HepG2 (cell line): ENCODE measurements around the gene SRRM1. TPM values are rescaled to one million over a fixed set of nuclear protein-coding genes. Genes with fewer than 3 reads are reported as not detected.

Source experiments
- ATAC-seq: fragments of 200-7000 bp; cut with Tn5 transposase; 3 replicates; pipeline ENCODE4 v1.9.1; 2020; ENCODE audit warnings: mild to moderate bottlenecking, moderate library complexity
- BruUV-seq: library from RNA; stranded (reverse); fragments of 400-500 nt; replicated peaks from 2 replicates; lab custom pipeline; 2021; lab: Mats Ljungman, UMichigan
- CTCF ChIA-PET: fragments of 300-600 bp; formaldehyde crosslinking; extraction: SDS; loops from one replicate; lab custom pipeline; 2021; ENCODE audit warnings: low total read pairs, inconsistent platforms, low intra/inter-chr PET ratio; lab: Yijun Ruan, JAX
- POLR2A ChIA-PET: fragments of 350-600 bp; sonication (Branson Sonifier 250); formaldehyde crosslinking; loops from one replicate; lab custom pipeline; 2020; ENCODE audit warnings: antibody characterized with exemption, inconsistent platforms; lab: Yijun Ruan, JAX
- DNase-seq: peaks from one replicate; pipeline ENCODE4 v3.0.0-alpha.2; 2015; ENCODE audit warnings: low spot score
- FAIRE-seq: peaks from 3 replicates; lab custom pipeline; 2011; peaks lifted over from hg19 to GRCh38; lab: Jason Lieb, UNC
- H2AFZ ChIP-seq: one replicate; pipeline ENCODE4 v1.6.1; 2011; ENCODE audit warnings: low read length, inconsistent platforms
- H3K27ac ChIP-seq: fragments of 300-600 bp; 3 replicates; pipeline ENCODE4 v1.8.0; 2011; ENCODE audit warnings: mixed run types, mild to moderate bottlenecking, mixed read lengths, low read length, inconsistent platforms; ENCODE audit not compliant: insufficient read depth; ENCODE audit errors: extremely low read length
- H3K27me3 ChIP-seq, 2 experiments: fragments of 200-600 bp in 1 of 2; 2 replicates in 1 of 2; 3 replicates in 1 of 2; pipeline versions ENCODE4 v1.6.0 to v1.8.0; 2011; ENCODE audit warnings: low read length in 2 of 2, mild to moderate bottlenecking in 2 of 2, moderate library complexity in 2 of 2, inconsistent platforms in 1 of 2; ENCODE audit not compliant: insufficient read depth in 2 of 2, control insufficient read depth in 1 of 2
- H3K36me3 ChIP-seq, 2 experiments: fragments of 200-600 bp in 1 of 2; replicated peaks in 1 of 2; 2 replicates in 1 of 2; 3 replicates in 1 of 2; pipeline versions ENCODE4 v1.5.1 to v1.8.0; 2011; ENCODE audit warnings: low read length in 2 of 2, inconsistent platforms in 1 of 2; ENCODE audit not compliant: insufficient read depth in 2 of 2, control insufficient read depth in 1 of 2
- H3K4me1 ChIP-seq: 2 replicates; pipeline ENCODE4 v1.5.1; 2012; ENCODE audit warnings: low read length, inconsistent platforms; ENCODE audit not compliant: insufficient read depth
- H3K4me2 ChIP-seq: 2 replicates; pipeline ENCODE4 v1.6.0; 2011; ENCODE audit warnings: low read depth, low read length, inconsistent platforms
- H3K4me3 ChIP-seq, 3 experiments: fragments of 200-600 bp in 1 of 3; sonication (generic), shearing (Covaris generic) in 1 of 3; replicated peaks in 1 of 3; 2 replicates each; pipeline ENCODE4 v1.5.1; 2011 to 2016; ENCODE audit warnings: low read length in 3 of 3, inconsistent platforms in 2 of 3, low read depth in 2 of 3, mild to moderate bottlenecking in 2 of 3, control low read depth in 1 of 3, mixed read lengths in 1 of 3; ENCODE audit not compliant: insufficient read depth in 1 of 3
- H3K79me2 ChIP-seq: one replicate; pipeline ENCODE4 v1.6.1; 2011; ENCODE audit warnings: low read length, inconsistent platforms; ENCODE audit not compliant: insufficient read depth
- H3K9ac ChIP-seq: 2 replicates; pipeline ENCODE4 v1.6.0; 2011; ENCODE audit warnings: mild to moderate bottlenecking, low read depth, low read length, inconsistent platforms; ENCODE audit not compliant: insufficient read depth
- H3K9me3 ChIP-seq: 2 replicates; pipeline ENCODE4 v1.5.1; 2012; ENCODE audit warnings: mild to moderate bottlenecking, low read length
- H4K20me1 ChIP-seq: 2 replicates; pipeline ENCODE4 v1.6.0; 2011; ENCODE audit warnings: inconsistent platforms, mild to moderate bottlenecking, low read length, moderate library complexity; ENCODE audit not compliant: insufficient read depth
- ISX ChIP-seq: sonication (generic); formaldehyde crosslinking; conservative IDR thresholded peaks from 2 replicates; pipeline ENCODE4 v1.5.0; 2020; ENCODE audit warnings: missing genetic modification reagents
- NFYB ChIP-seq: sonication (generic); formaldehyde crosslinking; IDR thresholded peaks from 2 replicates; pipeline ENCODE4 v1.4.0; 2020; ENCODE audit warnings: missing genetic modification reagents
- TCF7L2 ChIP-seq: IDR thresholded peaks from 2 replicates; pipeline ENCODE4 v1.6.1; 2011; ENCODE audit warnings: mild to moderate bottlenecking, low read depth, low read length, moderate library complexity
- YY1 ChIP-seq: IDR thresholded peaks from 2 replicates; pipeline ENCODE4 v1.6.1; 2011; ENCODE audit warnings: low read length, low read depth, moderate library complexity, mild to moderate bottlenecking; ENCODE audit not compliant: insufficient read depth, insufficient replicate concordance
- ZEB1 ChIP-seq: IDR thresholded peaks from 2 replicates; pipeline ENCODE4 v1.6.1; 2012; ENCODE audit warnings: mild to moderate bottlenecking, low read depth, inconsistent platforms; ENCODE audit not compliant: insufficient replicate concordance
- ZNF143 ChIP-seq: sonication (generic); formaldehyde crosslinking; IDR thresholded peaks from 2 replicates; pipeline ENCODE4 v1.4.0; 2020; ENCODE audit warnings: missing genetic modification reagents
- ZNF230 ChIP-seq: sonication (generic); formaldehyde crosslinking; IDR thresholded peaks from 2 replicates; pipeline ENCODE4 v1.4.0; 2020; ENCODE audit warnings: mild to moderate bottlenecking, missing genetic modification reagents
- ZNF24 ChIP-seq: fragments of 450-650 bp; IDR thresholded peaks from 2 replicates; pipeline ENCODE4 v1.6.1; 2017; ENCODE audit warnings: antibody characterized with exemption, mild to moderate bottlenecking
- ZNF501 ChIP-seq: sonication (generic); formaldehyde crosslinking; IDR thresholded peaks from 2 replicates; pipeline ENCODE4 v1.5.1; 2020; ENCODE audit warnings: mild to moderate bottlenecking, moderate library complexity, missing genetic modification reagents
- ZNF556 ChIP-seq: sonication (generic); formaldehyde crosslinking; IDR thresholded peaks from 2 replicates; pipeline ENCODE4 v1.4.0; 2020; ENCODE audit warnings: mild to moderate bottlenecking, missing genetic modification reagents, borderline replicate concordance
- WGBS: methylation state at CpG from one replicate; pipeline ENCODE4 v1.1.6; 2017; ENCODE audit warnings: low lambda C conversion rate; 5-methylcytosine and 5-hydroxymethylcytosine counted together
- in situ Hi-C: cut with HindIII; loops from 2 replicates; pipeline ENCODE4 v1.10.0; 2017; ENCODE audit warnings: low pct_unique_long_range_greater_than_20kb; ENCODE audit not compliant: extremely low pct_ligation_motif_present
- intact Hi-C: fragments of 100-400 bp; cut with micrococcal nuclease; formaldehyde crosslinking; loops from one replicate; pipeline ENCODE4 v1.10.0; 2022; ENCODE audit not compliant: unreplicated experiment
- polyA plus RNA-seq, 8 experiments: library from polyadenylated mRNA; depleted of rRNA in 3 of 8; stranded (reverse) in 7 of 8; unstranded in 1 of 8; fragments of >200 nt; fragmentation: Illumina TruSeq in 4 of 8; extraction: Trizol in 4 of 8; gene quantifications; 2 replicates each; pipeline versions ENCODE4 v1.2.1 to v1.2.3, GENCODE V29; 2011 to 2016; ENCODE audit warnings: low read depth in 4 of 8, missing spikeins in 1 of 8, mixed read lengths in 1 of 8; ENCODE audit not compliant: insufficient read depth in 1 of 8
- total RNA-seq, 5 experiments: library from RNA; depleted of rRNA; stranded (reverse); fragments of >200 nt; fragmentation: Illumina TruSeq; extraction: Trizol; gene quantifications; 2 replicates each; pipeline ENCODE4 v1.2.3, GENCODE V29; 2016; ENCODE audit warnings: low read depth in 1 of 5
- TF ChIP-seq, protein P1 (sequence below): sonication (generic); formaldehyde crosslinking; IDR thresholded peaks from 2 replicates; pipeline ENCODE4 v1.4.0; 2020; ENCODE audit warnings: missing genetic modification reagents
- TF ChIP-seq, protein P2 (sequence below): sonication (generic); formaldehyde crosslinking; IDR thresholded peaks from 2 replicates; pipeline ENCODE4 v1.8.1; 2022; ENCODE audit warnings: low read depth, mild to moderate bottlenecking, missing genetic modification reagents
- TF ChIP-seq, protein P3 (sequence below): sonication (generic); formaldehyde crosslinking; IDR thresholded peaks from 2 replicates; pipeline ENCODE4 v1.4.0; 2020; ENCODE audit warnings: mild to moderate bottlenecking, missing genetic modification reagents

The SRRM1 gene
- total and polyA plus RNA-seq, 2 of the 13 experiments (the other 11 are each of a cell fraction or from before 2014, with no cell fraction given): 31.6 to 44.5 TPM

DNA sequence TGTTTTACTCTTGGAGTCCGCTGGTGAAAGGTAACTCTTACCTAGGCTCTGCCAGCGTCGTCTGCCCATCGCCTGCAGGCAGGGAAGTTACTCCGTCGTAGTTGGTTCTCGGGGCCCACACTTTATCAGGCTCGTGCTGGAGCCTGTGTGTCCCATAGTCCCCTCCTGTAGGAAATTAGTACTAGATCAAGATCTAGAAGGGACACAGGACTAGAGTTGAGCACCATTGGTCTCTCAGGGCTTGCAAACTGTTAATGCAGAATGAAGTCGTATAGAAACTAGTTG, 940 bp downstream of the SRRM1 start (continued):
- TF ChIP-seq, protein P1, sequence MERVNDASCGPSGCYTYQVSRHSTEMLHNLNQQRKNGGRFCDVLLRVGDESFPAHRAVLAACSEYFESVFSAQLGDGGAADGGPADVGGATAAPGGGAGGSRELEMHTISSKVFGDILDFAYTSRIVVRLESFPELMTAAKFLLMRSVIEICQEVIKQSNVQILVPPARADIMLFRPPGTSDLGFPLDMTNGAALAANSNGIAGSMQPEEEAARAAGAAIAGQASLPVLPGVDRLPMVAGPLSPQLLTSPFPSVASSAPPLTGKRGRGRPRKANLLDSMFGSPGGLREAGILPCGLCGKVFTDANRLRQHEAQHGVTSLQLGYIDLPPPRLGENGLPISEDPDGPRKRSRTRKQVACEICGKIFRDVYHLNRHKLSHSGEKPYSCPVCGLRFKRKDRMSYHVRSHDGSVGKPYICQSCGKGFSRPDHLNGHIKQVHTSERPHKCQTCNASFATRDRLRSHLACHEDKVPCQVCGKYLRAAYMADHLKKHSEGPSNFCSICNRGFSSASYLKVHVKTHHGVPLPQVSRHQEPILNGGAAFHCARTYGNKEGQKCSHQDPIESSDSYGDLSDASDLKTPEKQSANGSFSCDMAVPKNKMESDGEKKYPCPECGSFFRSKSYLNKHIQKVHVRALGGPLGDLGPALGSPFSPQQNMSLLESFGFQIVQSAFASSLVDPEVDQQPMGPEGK: no peak; the same call in 1 of the 2 replicates
- TF ChIP-seq, protein P2, sequence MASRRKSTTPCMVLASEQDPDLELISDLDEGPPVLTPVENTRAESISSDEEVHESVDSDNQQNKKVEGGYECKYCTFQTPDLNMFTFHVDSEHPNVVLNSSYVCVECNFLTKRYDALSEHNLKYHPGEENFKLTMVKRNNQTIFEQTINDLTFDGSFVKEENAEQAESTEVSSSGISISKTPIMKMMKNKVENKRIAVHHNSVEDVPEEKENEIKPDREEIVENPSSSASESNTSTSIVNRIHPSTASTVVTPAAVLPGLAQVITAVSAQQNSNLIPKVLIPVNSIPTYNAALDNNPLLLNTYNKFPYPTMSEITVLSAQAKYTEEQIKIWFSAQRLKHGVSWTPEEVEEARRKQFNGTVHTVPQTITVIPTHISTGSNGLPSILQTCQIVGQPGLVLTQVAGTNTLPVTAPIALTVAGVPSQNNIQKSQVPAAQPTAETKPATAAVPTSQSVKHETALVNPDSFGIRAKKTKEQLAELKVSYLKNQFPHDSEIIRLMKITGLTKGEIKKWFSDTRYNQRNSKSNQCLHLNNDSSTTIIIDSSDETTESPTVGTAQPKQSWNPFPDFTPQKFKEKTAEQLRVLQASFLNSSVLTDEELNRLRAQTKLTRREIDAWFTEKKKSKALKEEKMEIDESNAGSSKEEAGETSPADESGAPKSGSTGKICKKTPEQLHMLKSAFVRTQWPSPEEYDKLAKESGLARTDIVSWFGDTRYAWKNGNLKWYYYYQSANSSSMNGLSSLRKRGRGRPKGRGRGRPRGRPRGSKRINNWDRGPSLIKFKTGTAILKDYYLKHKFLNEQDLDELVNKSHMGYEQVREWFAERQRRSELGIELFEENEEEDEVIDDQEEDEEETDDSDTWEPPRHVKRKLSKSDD (CRISPR knock-in tag): no peak
- no peak for TF ChIP-seq YY1
- TF ChIP-seq ZNF556 (CRISPR knock-in tag): no peak

DNA sequence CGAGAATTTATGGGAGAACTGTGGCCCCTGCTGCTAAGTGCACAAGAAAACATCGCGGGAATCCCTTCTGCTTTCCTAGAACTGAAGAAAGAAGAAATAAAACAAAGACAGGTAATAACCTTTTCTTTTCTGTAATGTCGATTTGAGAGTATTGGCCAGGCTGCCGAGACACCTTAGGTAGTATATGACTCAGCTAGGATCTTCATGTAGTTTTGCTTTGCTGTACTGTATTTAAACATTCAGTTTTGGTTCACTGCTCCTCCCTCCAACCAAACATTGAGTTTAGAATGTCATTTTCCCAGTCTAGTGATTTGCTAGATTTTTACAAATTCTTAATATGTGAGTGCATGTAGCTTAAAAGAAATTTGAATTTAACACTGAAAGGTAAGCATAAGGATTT, 5.8 kb downstream of the SRRM1 start:
- CTCF ChIA-PET: no interaction called here
- peaks cover 41% of the 10 kb centered on the region for H3K79me2 ChIP-seq
- FAIRE-seq: no peak

More for the DNA sequence above, 5.8 kb downstream of the SRRM1 start:
- WGBS: 93% methylated on average over 5 of the region's 5 CpGs
- Histone ChIP-seq H3K4me2 (no peak overlapping the region), H3K27ac (no peak overlapping the region), H3K27me3 (no peaks in the 10 kb centered on the region), H3K4me3 (no peak overlapping the region), H2AFZ (no peak overlapping the region), H3K9ac (no peak overlapping the region), H3K36me3 (peaks cover 7 to 71% of the 10 kb centered on the region in 2 experiments), H3K4me1 (peaks cover 32% of the 10 kb centered on the region), H3K9me3 (no peaks in the 10 kb centered on the region), H4K20me1 (peaks cover 19% of the 10 kb centered on the region)
- no peak for DNase-seq
- POLR2A ChIA-PET: interaction anchor here (0.8 kb wide), 1 partner anchor 13 kb away, joined by 3 read pairs; no protein-coding TSS in a partner anchor
- ATAC-seq: no peak
- intact Hi-C loops (no loop called here), in situ Hi-C loops (no loop called here)
- TF ChIP-seq ZNF501 (CRISPR knock-in tag) (no peak), ZNF143 (CRISPR knock-in tag) (no peak), NFYB (CRISPR knock-in tag) (no peak), ISX (CRISPR knock-in tag) (no peak), ZNF230 (CRISPR knock-in tag) (no peak), ZEB1 (no peak), ZNF24 (no peak), TCF7L2 (no peak)
- TF ChIP-seq, protein P3, sequence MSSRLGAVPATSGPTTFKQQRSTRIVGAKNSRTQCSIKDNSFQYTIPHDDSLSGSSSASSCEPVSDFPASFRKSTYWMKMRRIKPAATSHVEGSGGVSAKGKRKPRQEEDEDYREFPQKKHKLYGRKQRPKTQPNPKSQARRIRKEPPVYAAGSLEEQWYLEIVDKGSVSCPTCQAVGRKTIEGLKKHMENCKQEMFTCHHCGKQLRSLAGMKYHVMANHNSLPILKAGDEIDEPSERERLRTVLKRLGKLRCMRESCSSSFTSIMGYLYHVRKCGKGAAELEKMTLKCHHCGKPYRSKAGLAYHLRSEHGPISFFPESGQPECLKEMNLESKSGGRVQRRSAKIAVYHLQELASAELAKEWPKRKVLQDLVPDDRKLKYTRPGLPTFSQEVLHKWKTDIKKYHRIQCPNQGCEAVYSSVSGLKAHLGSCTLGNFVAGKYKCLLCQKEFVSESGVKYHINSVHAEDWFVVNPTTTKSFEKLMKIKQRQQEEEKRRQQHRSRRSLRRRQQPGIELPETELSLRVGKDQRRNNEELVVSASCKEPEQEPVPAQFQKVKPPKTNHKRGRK: no peak
- BruUV-seq: no TSS peak
